ENCODE measurements around the gene HOMER1.

DNA sequence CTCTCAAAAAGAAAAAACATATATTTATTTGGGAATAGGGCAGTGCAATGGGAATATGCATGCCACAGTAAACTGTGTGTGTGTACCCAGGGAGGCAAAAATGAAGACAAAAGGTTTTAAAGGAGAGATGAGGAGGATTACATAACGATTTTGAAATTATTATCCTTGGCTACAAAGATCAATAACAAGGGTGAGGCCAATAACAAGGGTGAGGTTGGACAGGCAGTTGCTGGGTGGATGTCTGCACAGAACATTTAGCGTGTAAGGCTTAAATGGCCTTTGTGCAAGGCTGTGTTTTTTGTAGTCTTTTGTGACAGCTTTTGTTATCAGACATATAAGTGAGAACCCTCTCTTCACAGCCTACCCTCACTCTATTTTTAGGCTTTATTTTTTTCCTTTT is 164.1 kb downstream of the HOMER1 start:
- TF ChIP-seq SP1 (CRISPR knock-in tag; IDR thresholded peaks at IDR 0.05) (no peak), MCM3 (IDR thresholded peaks at IDR 0.05) (no peak), ZNF224 (CRISPR knock-in tag; IDR thresholded peaks at IDR 0.05) (no peak), TBP (optimal IDR thresholded peaks at IDR 0.05; ENCODE audit: low read depth, low read length) (no peak), ZNF354B (CRISPR knock-in tag; IDR thresholded peaks at IDR 0.05) (no peak), ZNF766 (CRISPR knock-in tag; conservative IDR thresholded peaks at IDR 0.05) (no peak), IRF2 (CRISPR knock-in tag; IDR thresholded peaks at IDR 0.05) (no peak)
- TF ChIP-seq, protein P1, sequence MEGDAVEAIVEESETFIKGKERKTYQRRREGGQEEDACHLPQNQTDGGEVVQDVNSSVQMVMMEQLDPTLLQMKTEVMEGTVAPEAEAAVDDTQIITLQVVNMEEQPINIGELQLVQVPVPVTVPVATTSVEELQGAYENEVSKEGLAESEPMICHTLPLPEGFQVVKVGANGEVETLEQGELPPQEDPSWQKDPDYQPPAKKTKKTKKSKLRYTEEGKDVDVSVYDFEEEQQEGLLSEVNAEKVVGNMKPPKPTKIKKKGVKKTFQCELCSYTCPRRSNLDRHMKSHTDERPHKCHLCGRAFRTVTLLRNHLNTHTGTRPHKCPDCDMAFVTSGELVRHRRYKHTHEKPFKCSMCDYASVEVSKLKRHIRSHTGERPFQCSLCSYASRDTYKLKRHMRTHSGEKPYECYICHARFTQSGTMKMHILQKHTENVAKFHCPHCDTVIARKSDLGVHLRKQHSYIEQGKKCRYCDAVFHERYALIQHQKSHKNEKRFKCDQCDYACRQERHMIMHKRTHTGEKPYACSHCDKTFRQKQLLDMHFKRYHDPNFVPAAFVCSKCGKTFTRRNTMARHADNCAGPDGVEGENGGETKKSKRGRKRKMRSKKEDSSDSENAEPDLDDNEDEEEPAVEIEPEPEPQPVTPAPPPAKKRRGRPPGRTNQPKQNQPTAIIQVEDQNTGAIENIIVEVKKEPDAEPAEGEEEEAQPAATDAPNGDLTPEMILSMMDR (IDR thresholded peaks at IDR 0.05 in 2 of 3, conservative IDR thresholded peaks at IDR 0.05 in 1 of 3; ENCODE audit: insufficient read depth in 2 of 3, low read depth in 1 of 3, low read length in 3 of 3), result no peak
